ENCODE data around the gene ASPRV1. TPM values are rescaled to one million over a fixed set of nuclear protein-coding genes. Genes with fewer than 3 reads are reported as not detected.

Gene ASPRV1
- polyA plus RNA-seq, 1 donor (not counting 4 experiments of a cell fraction or from before 2014, with no cell fraction given) = 1.5 TPM

- no peak for DNase-seq (ENCODE audit: low read depth, low spot score)
- H3K9me3 ChIP-seq (ENCODE audit: control insufficient read depth, low read depth, low read length) = no peaks in the 10 kb centered on the region
- TF ChIP-seq CTCF (optimal IDR thresholded peaks at IDR 0.05 in 1 of 3, IDR thresholded peaks at IDR 0.05 in 1 of 3, conservative IDR thresholded peaks at IDR 0.05 in 1 of 3; ENCODE audit: extremely low read depth in 1 of 3, insufficient read depth in 2 of 3, low read length in 3 of 3) (no peak), EZH2 (IDR thresholded peaks at IDR 0.05; ENCODE audit: low read length) (no peak)
- H3K9ac ChIP-seq (ENCODE audit: control insufficient read depth, extremely low read depth, insufficient read depth, low read length) = peak overlapping the region; percentile 93
- H4K20me1 ChIP-seq (ENCODE audit: control insufficient read depth, extremely low read depth, insufficient read depth, low read length) = no peaks in the 10 kb centered on the region
- no peak overlapping the region for H2AFZ ChIP-seq (ENCODE audit: control insufficient read depth, low read length)
- peaks cover 22% of the 10 kb centered on the region for H3K4me1 ChIP-seq (ENCODE audit: control insufficient read depth, extremely low read depth, insufficient read depth, low read length)
- peak overlapping the region; percentile 69 for H3K27ac ChIP-seq (ENCODE audit: control insufficient read depth, insufficient read depth, low read length)
- H3K4me3 ChIP-seq (ENCODE audit: control insufficient read depth in 2 of 3, extremely low read depth in 1 of 3, insufficient read depth in 2 of 3, low read depth in 1 of 3, low read length in 3 of 3) = no peak overlapping the region
- FAIRE-seq = no peak
- peaks cover 8% of the 10 kb centered on the region for H3K79me2 ChIP-seq (ENCODE audit: control insufficient read depth, insufficient read depth, low read length)
- peak overlapping the region; percentile 49 for H3K4me2 ChIP-seq (ENCODE audit: control insufficient read depth, extremely low read depth, insufficient read depth, low read depth, low read length)
- H3K27me3 ChIP-seq (ENCODE audit: control insufficient read depth, extremely low read depth, insufficient read depth, low read length) = no peaks in the 10 kb centered on the region
- peaks cover 14 to 29% of the 10 kb centered on the region in 2 experiments for H3K36me3 ChIP-seq (ENCODE audit: control insufficient read depth in 2 of 2, extremely low read depth in 1 of 2, insufficient read depth in 2 of 2, low read length in 2 of 2)
- H3K9me1 ChIP-seq (ENCODE audit: control insufficient read depth, extremely low read depth, insufficient read depth, low read length) = no peaks in the 10 kb centered on the region
- dilution Hi-C loops (cut with MboI; ENCODE audit: extremely low pct_ligation_motif_present, low sequenced_read_pairs) = no loop called here
Observed at GRCh38 chr2:69918401-69918800, 43.0 kb downstream of the ASPRV1 start.

GRCh38 chr2:69917852-69918251, 43.6 kb downstream of the ASPRV1 start:
- H3K4me2 ChIP-seq (ENCODE audit: control insufficient read depth, extremely low read depth, insufficient read depth, low read depth, low read length) = peak overlapping the region; percentile 49
- peak overlapping the region; percentile 93 for H3K9ac ChIP-seq (ENCODE audit: control insufficient read depth, extremely low read depth, insufficient read depth, low read length)
- H3K9me3 ChIP-seq (ENCODE audit: control insufficient read depth, low read depth, low read length) = no peaks in the 10 kb centered on the region
- H3K4me1 ChIP-seq (ENCODE audit: control insufficient read depth, extremely low read depth, insufficient read depth, low read length) = peaks cover 22% of the 10 kb centered on the region
- peak overlapping the region; percentile 69 for H3K27ac ChIP-seq (ENCODE audit: control insufficient read depth, insufficient read depth, low read length)
- TF ChIP-seq CTCF (optimal IDR thresholded peaks at IDR 0.05 in 1 of 3, IDR thresholded peaks at IDR 0.05 in 1 of 3, conservative IDR thresholded peaks at IDR 0.05 in 1 of 3; ENCODE audit: extremely low read depth in 1 of 3, insufficient read depth in 2 of 3, low read length in 3 of 3) (no peak), EZH2 (IDR thresholded peaks at IDR 0.05; ENCODE audit: low read length) (no peak)
- no peaks in the 10 kb centered on the region for H4K20me1 ChIP-seq (ENCODE audit: control insufficient read depth, extremely low read depth, insufficient read depth, low read length)
- H3K4me3 ChIP-seq (ENCODE audit: control insufficient read depth in 2 of 3, extremely low read depth in 1 of 3, insufficient read depth in 2 of 3, low read depth in 1 of 3, low read length in 3 of 3) = peak overlapping the region in 1 of 3 experiments; percentile 94
- FAIRE-seq (peak; percentile 89), DNase-seq (ENCODE audit: low read depth, low spot score) (no peak)
- no peak overlapping the region for H2AFZ ChIP-seq (ENCODE audit: control insufficient read depth, low read length)
- H3K79me2 ChIP-seq (ENCODE audit: control insufficient read depth, insufficient read depth, low read length) = peaks cover 8% of the 10 kb centered on the region
- no peaks in the 10 kb centered on the region for H3K27me3 ChIP-seq (ENCODE audit: control insufficient read depth, extremely low read depth, insufficient read depth, low read length)
- dilution Hi-C loops (cut with MboI; ENCODE audit: extremely low pct_ligation_motif_present, low sequenced_read_pairs) = no loop called here
- peaks cover 15 to 29% of the 10 kb centered on the region in 2 experiments for H3K36me3 ChIP-seq (ENCODE audit: control insufficient read depth in 2 of 2, extremely low read depth in 1 of 2, insufficient read depth in 2 of 2, low read length in 2 of 2)
- no peaks in the 10 kb centered on the region for H3K9me1 ChIP-seq (ENCODE audit: control insufficient read depth, extremely low read depth, insufficient read depth, low read length)
